Measurements from ENCODE around the gene KCNJ12. TPM values are rescaled to one million over a fixed set of nuclear protein-coding genes. Genes with fewer than 3 reads are reported as not detected.
A peak's percentile ranks its signal among the peaks of the same experiment; 100 is the strongest.
"Not testable (repeated sequence)": the region's sequence is repeated elsewhere in the genome, so short reads cannot be mapped to it uniquely, and the experiment has no call there.

Gene KCNJ12
- polyA plus RNA-seq, 2 of the 4 experiments (the other 2 are of a cell fraction) = 0.34 to 0.44 TPM

DNA sequence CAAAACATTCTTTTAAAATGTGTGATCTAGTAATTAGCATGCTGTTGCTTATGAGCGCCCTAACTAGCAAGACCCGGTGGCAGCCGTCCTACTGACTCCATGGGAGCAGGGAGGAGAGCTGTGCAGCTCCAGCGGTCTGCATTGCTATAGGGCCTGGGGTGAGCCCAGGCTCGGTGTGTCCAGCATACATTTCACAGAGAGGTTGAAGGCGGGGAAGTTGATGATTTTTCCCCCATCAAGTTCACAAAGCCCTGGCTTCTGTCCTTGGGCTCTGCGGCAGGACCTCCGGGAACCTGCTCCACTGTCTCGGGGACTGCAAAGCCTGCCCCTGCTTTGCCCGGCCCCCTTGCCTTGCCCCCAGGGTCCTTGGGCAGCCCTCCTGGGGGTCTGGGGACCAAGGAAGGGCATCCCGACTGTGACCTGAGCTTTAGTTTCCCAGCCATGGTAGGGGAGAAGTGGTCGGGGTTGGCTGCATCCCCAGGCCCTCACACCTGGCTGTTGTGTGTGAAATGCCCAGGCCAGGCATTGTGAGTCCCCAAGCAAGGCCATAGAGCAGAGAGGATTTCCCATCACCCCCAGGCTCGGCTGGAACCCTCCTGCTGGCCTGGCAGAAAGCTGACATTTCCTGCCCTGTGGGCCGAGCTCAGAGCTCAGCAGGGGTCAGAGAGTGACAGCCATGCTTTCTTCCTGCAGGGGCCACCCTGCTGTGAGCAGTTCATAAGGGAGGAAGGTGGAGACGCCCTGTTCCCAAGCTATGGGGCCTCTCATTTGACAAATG lies 24.8 kb downstream of the KCNJ12 start:
- FAIRE-seq (no peak), DNase-seq (ENCODE audit: low read depth in 1 of 2, low spot score in 1 of 2) (no peak), ATAC-seq (0 out of 6 replicates have a peak, but pooled peaks of 1 of the 2 experiments have one; percentile 6)
- Histone ChIP-seq H3K4me3 (no peak overlapping the region), H3K9me3 (no peaks in the 10 kb centered on the region), H3K27ac (peak overlapping the region in 1 of 2 experiments; percentile 69; a peak in 3 of 6 replicates), H3K4me2 (0 out of 3 replicates have a peak overlapping the region, but pooled peaks have one; percentile 17), H3K4me1 (peaks cover 16% of the 10 kb centered on the region)
- POLR2A ChIA-PET = no interaction called here
- TF ChIP-seq PHF8 (IDR thresholded peaks at IDR 0.05; ENCODE audit: borderline replicate concordance, low read depth) = no peak
- TF ChIP-seq BHLHE40 (IDR thresholded peaks at IDR 0.05; ENCODE audit: low read depth, low read length) = no peak
- no peak for TF ChIP-seq RNF2 (IDR thresholded peaks at IDR 0.05; ENCODE audit: borderline replicate concordance, low read depth)
- no peak for TF ChIP-seq USF2 (IDR thresholded peaks at IDR 0.05)
- no peak for TF ChIP-seq RFX5 (IDR thresholded peaks at IDR 0.05)
- TF ChIP-seq CBX2 (IDR thresholded peaks at IDR 0.05; ENCODE audit: borderline replicate concordance, low read depth) = no peak
- TF ChIP-seq TFCP2L1 (CRISPR knock-in tag; IDR thresholded peaks at IDR 0.05) = no peak
- no peak for TF ChIP-seq HEYL (CRISPR knock-in tag; IDR thresholded peaks at IDR 0.05)
- no peak for TF ChIP-seq REST (IDR thresholded peaks at IDR 0.05)
- TF ChIP-seq KDM5A (IDR thresholded peaks at IDR 0.05) = no peak
- TF ChIP-seq EP300 (IDR thresholded peaks at IDR 0.05) = no peak
- TF ChIP-seq FOXS1 (CRISPR knock-in tag; IDR thresholded peaks at IDR 0.05) = no peak
- no peak for TF ChIP-seq E2F6 (IDR thresholded peaks at IDR 0.05; ENCODE audit: borderline replicate concordance, low read depth)
- TF ChIP-seq, protein P1, sequence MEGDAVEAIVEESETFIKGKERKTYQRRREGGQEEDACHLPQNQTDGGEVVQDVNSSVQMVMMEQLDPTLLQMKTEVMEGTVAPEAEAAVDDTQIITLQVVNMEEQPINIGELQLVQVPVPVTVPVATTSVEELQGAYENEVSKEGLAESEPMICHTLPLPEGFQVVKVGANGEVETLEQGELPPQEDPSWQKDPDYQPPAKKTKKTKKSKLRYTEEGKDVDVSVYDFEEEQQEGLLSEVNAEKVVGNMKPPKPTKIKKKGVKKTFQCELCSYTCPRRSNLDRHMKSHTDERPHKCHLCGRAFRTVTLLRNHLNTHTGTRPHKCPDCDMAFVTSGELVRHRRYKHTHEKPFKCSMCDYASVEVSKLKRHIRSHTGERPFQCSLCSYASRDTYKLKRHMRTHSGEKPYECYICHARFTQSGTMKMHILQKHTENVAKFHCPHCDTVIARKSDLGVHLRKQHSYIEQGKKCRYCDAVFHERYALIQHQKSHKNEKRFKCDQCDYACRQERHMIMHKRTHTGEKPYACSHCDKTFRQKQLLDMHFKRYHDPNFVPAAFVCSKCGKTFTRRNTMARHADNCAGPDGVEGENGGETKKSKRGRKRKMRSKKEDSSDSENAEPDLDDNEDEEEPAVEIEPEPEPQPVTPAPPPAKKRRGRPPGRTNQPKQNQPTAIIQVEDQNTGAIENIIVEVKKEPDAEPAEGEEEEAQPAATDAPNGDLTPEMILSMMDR (IDR thresholded peaks at IDR 0.05) = no peak
- TF ChIP-seq CHD4 (IDR thresholded peaks at IDR 0.05; ENCODE audit: borderline replicate concordance) = no peak
- TF ChIP-seq POLR2A (IDR thresholded peaks at IDR 0.05; ENCODE audit: low read length) = no peak
- CTCF ChIA-PET = no interaction called here
- 69% methylated on average over 15 of the region's 15 CpGs for WGBS (ENCODE audit: missing lambda C conversion rate)

GRCh38 chr17:21402166-21402571 lies 26.0 kb downstream of the KCNJ12 start:
- H3K9me3 ChIP-seq, H3K4me3 ChIP-seq, POLR2A ChIA-PET: not testable (repeated sequence)
- H3K4me1 ChIP-seq = peaks cover 16% of the 10 kb centered on the region
- DNase-seq (ENCODE audit: low read depth in 1 of 2, low spot score in 1 of 2) (peak; percentile 54 to 73), FAIRE-seq (peak; percentile 99), ATAC-seq (peak; percentile 60 to 86)
- H3K4me2 ChIP-seq = peak overlapping the region; percentile 8; the same call in 1 of the 3 replicates
- CTCF ChIA-PET = interaction anchor here (0.6 kb wide), 1 partner anchor 137 kb away, joined by 3 read pairs; no protein-coding TSS in a partner anchor
- WGBS (ENCODE audit: missing lambda C conversion rate) = 15% methylated on average over 8 of the region's 8 CpGs
- H3K27ac ChIP-seq = peak overlapping the region; percentile 53 to 79

Data from A549 (cell line).